Measurements from ENCODE around the gene FCMR.

GRCh38 chr1:206926286-206926685 lies 4.5 kb upstream of the FCMR start:
- no peak for TF ChIP-seq CTCF (IDR thresholded peaks at IDR 0.05; ENCODE audit: low read depth, low read length, poor library complexity, severe bottlenecking)
- TF ChIP-seq EZH2phosphoT487 (IDR thresholded peaks at IDR 0.05; ENCODE audit: borderline replicate concordance, low read length) = no peak

All from DOHH2 (cell line).